Measurements from ENCODE around the gene RAPGEF5.

- no peak for TF ChIP-seq ZFX (IDR thresholded peaks at IDR 0.05)
- TF ChIP-seq, protein P1, sequence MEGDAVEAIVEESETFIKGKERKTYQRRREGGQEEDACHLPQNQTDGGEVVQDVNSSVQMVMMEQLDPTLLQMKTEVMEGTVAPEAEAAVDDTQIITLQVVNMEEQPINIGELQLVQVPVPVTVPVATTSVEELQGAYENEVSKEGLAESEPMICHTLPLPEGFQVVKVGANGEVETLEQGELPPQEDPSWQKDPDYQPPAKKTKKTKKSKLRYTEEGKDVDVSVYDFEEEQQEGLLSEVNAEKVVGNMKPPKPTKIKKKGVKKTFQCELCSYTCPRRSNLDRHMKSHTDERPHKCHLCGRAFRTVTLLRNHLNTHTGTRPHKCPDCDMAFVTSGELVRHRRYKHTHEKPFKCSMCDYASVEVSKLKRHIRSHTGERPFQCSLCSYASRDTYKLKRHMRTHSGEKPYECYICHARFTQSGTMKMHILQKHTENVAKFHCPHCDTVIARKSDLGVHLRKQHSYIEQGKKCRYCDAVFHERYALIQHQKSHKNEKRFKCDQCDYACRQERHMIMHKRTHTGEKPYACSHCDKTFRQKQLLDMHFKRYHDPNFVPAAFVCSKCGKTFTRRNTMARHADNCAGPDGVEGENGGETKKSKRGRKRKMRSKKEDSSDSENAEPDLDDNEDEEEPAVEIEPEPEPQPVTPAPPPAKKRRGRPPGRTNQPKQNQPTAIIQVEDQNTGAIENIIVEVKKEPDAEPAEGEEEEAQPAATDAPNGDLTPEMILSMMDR (conservative IDR thresholded peaks at IDR 0.05) = no peak
Measured at GRCh38 chr7:22278660-22279059, 78.3 kb downstream of the RAPGEF5 start.

All from C4-2B (cell line).